8988T (cell line): ENCODE data around the gene PROSER3.

Experiments
- DNase-seq: peaks from one replicate; pipeline ENCODE4 v3.0.0; 2011

PROSER3 gene

DNA sequence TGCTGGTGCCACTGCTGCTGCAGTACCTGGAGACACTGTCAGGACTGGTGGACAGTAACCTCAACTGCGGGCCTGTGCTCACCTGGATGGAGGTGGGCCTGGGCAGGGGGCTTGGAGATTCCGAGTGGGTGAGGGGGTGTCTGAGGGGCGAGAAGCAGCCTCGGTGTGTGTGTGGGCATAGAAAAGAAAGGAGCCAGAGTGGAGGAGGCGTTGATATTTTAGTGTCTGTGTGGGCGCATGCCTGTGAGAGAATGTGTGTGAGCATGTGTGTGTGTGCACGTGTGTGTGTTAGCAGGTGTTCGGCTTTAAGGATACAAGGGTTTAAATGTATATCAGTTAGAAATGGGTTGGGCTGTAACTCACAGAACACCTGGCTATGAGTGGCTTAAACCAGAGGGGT is 21.1 kb downstream of the PROSER3 start:
- DNase-seq = no peak

DNA sequence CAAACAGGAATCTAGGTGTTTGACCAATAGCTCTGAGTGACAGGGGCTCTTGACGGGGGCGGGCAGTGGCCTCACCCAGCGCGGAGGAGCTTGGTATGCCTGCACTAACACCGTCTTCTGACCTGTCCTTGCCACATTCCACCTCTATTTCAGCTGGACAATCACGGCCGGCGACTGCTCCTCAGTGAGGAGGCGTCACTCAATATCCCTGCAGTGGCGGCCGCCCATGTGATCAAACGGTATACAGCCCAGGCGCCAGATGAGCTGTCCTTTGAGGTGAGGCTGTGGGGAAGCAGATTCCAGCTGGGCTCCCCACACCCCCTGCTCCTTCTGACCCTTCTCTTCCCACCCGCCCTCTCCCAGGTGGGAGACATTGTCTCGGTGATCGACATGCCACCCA is 22.1 kb downstream of the PROSER3 start:
- DNase-seq = no peak

DNA sequence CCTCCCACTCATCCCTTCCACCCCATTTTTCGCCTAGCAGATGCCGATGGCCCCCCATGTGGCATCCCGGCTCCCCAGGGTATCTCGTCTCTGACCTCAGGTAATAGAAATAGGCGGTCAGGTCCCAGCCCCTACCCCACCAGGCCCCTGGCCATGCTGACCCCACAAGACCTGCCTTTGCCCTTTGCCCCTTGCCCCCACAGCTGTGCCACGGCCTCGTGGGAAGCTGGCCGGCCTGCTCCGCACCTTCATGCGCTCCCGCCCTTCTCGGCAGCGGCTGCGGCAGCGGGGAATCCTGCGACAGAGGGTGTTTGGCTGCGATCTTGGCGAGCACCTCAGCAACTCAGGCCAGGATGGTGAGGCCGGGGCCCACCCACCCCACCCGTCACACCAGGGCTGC is 22.7 kb downstream of the PROSER3 start:
- no peak for DNase-seq

DNA sequence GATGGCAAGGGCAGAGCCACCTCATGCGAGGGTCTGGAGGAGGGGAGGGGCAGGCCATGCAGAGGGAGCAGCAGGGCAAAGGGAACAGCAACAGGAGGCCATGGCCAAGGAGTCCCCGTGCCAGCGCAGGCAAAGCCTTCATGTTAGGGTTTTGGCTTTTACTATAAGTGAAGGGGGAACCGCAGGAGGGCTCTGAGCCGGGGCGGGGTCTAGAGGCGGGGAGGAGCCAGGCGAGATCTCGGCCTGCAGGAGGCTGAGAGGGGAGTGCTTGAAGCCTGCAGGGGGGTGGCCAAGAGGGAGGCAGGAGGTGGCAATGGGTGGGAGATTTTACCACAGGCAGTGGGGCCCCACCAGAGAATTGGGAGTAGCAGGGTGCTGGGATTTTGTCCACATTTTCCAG is 23.7 kb downstream of the PROSER3 start:
- no peak for DNase-seq

- DNase-seq = no peak
Measured at GRCh38 chr19:35782589-35782988, 24.6 kb downstream of the PROSER3 start.

GRCh38 chr19:35783469-35784434 is 25.8 kb downstream of the PROSER3 start:
- DNase-seq = peak; percentile 62

GRCh38 chr19:35784503-35785338 is 26.7 kb downstream of the PROSER3 start:
- peak; percentile 27 for DNase-seq

GRCh38 chr19:35785339-35785627 is 27.3 kb downstream of the PROSER3 start:
- DNase-seq = no peak

DNA sequence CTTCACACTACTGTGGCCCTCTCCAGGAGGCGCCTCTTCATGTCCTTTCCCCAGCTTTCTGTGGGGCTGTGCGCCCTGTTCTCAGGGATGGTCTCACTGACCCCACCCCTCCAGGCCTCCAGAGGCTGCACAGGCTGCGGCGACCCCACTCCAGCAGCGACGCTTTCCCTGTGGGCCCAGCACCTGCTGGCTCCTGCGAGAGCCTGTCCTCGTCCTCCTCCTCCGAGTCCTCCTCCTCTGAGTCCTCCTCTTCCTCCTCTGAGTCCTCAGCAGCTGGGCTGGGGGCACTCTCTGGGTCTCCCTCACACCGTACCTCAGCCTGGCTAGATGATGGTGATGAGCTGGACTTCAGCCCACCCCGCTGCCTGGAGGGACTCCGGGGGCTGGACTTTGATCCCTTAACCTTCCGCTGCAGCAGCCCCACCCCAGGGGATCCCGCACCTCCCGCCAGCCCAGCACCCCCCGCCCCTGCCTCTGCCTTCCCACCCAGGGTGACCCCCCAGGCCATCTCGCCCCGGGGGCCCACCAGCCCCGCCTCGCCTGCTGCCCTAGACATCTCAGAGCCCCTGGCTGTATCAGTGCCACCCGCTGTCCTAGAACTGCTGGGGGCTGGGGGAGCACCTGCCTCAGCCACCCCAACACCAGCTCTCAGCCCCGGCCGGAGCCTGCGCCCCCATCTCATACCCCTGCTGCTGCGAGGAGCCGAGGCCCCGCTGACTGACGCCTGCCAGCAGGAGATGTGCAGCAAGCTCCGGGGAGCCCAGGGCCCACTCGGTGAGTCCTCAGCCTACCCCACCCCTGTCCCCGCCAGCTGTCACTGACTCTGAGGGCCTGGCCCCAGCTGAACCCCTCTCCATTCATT is 28.6 kb downstream of the PROSER3 start:
- DNase-seq = no peak

DNA sequence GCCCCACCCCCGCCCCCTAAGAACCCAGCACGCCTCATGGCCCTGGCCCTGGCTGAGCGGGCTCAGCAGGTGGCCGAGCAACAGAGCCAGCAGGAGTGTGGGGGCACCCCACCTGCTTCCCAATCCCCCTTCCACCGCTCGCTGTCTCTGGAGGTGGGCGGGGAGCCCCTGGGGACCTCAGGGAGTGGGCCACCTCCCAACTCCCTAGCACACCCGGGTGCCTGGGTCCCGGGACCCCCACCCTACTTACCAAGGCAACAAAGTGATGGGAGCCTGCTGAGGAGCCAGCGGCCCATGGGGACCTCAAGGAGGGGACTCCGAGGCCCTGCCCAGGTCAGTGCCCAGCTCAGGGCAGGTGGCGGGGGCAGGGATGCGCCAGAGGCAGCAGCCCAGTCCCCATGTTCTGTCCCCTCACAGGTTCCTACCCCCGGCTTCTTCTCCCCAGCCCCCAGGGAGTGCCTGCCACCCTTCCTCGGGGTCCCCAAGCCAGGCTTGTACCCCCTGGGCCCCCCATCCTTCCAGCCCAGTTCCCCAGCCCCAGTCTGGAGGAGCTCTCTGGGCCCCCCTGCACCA is 29.3 kb downstream of the PROSER3 start:
- no peak for DNase-seq

DNA sequence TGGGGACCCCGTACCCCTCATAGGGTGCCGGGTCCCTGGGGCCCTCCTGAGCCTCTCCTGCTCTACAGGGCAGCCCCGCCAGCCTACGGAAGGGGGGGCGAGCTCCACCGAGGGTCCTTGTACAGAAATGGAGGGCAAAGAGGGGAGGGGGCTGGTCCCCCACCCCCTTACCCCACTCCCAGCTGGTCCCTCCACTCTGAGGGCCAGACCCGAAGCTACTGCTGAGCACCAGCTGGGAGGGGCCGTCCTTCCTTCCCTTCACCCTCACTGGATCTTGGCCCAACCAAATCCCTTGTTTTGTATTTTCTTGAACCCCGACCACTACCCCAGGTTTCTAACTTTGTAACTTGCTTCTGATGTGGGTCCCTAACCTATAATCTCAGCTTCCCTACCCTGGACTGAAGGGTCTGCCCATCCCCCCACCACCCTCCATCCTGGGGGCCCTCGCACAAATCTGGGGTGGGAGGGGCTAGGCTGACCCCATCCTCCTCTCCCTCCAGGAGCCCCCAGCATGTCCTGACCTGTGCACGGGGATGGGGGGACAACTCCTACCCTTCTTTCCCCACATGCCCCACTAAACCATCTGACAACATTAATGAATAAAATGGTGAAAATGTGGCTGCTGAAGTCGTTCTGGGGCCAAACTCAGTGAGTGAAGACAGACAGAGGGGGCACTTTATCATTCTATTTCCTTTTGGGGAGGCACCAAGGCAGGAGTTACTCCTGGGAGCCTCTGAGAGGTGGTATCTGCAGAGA is 30.4 kb downstream of the PROSER3 start:
- no peak for DNase-seq

DNA sequence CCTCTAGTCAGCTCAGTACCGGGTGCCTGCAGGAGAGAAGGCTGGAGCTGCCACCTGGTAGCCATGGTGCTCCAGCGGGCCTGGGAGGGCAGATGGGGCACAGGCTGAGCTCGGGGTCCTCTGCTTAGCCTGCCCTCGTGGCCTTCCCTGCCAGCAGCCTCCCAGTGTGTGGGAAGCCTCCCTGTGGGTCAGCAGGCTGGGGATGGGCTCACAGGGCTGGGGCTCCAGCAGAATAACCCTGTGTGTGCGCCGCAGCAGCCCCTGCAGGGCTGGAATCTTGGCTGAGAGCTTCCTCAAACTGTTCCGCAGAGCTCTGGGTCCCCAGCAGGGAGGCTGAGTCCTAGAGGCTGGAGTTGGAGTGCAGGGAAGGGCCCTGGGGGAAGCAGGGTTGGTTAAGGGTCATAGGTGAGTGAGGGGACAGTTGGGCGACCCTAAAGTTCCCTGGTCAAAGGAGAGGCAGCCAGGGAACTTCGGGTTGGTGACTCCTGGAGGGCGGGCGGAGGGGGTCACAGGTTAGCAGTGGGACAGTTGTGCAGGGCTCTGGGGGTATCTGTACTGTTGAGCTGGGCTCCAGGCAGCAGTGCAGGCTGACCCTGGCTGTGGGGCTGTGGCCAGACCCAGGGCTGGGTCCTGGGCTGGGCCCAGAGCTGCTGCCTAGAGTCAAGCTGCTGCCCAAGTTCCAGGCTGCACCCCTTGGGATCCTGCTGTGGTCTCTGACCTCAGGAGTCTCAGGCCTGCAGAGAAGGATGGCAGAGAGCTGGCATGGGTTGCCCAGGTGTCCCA is 31.4 kb downstream of the PROSER3 start:
- peak; percentile 56 for DNase-seq

GRCh38 chr19:35789978-35790944 is 32.3 kb downstream of the PROSER3 start:
- no peak for DNase-seq

GRCh38 chr19:35790981-35791813 is 33.2 kb downstream of the PROSER3 start:
- peak; percentile 89 for DNase-seq

DNA sequence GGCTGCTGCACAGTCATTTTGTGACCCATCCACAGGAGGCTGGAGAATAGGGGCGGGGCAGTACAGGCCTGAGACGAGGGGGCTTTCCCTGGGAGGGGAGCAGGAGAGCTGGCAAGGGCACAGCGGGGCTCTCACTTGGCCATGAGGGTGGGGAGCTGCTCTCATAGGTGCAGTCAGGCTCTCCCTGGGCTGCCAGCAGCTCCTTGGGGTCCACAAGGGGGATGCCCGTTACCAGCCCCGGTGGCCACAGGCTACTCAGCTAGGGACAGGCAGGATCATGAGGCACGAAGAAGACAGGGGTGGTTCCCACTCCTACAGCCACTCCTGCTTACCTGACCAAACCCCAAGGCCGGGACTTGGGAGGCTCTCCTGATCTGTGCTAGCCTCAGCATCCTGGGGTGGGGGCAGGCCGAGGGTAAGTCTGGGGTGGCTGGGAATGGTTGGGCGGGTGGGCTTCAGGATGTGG is 33.9 kb downstream of the PROSER3 start:
- no peak for DNase-seq

DNA sequence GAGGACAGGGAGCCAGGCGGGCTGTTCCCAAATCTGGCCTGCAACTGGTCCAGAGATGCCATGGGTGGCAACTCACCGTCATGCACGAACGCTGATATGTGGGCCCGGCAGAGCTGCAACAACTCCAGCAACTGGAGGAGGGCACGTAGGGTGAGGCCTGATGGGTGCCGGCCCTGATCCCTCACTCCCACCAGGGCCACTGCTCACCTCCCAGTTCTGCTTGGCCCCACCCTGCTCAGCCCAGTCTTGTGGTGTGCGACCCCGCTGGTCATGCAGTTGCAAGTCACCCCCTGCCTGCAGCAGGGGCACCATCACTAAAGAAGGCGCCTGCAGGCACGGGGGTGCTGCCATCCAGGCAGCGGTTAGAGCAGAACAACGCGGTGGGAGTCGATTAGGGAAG is 34.3 kb downstream of the PROSER3 start:
- DNase-seq = no peak

GRCh38 chr19:35792888-35793287 is 34.9 kb downstream of the PROSER3 start:
- DNase-seq = no peak

- DNase-seq = no peak
Measured at GRCh38 chr19:35793381-35794165, 35.6 kb downstream of the PROSER3 start.
